WERI-Rb-1 (cell line): Measurements from ENCODE around the gene KCNQ4.

ENCODE experiments used
- DNase-seq: peaks from one replicate; pipeline ENCODE4 v3.0.0-alpha.2; 2020
- H3K27ac ChIP-seq: fragments of 250-450 bp; sonication (Bioruptor Pico); 2 replicates; pipeline ENCODE4 v1.5.1; 2020; ENCODE audit warnings: mild to moderate bottlenecking, moderate library complexity
- H3K27me3 ChIP-seq: fragments of 250-450 bp; sonication (Bioruptor Pico); 2 replicates; pipeline ENCODE4 v1.5.1; 2021; ENCODE audit warnings: mild to moderate bottlenecking, low read depth, moderate library complexity; ENCODE audit not compliant: insufficient read depth, severe bottlenecking
- H3K36me3 ChIP-seq: fragments of 250-450 bp; sonication (Bioruptor Pico); 2 replicates; pipeline ENCODE4 v1.5.1; 2020; ENCODE audit warnings: mild to moderate bottlenecking, moderate library complexity
- H3K4me3 ChIP-seq: 2 replicates; pipeline ENCODE4 v1.5.1; 2011; ENCODE audit warnings: low read depth, mild to moderate bottlenecking, control low read depth, low read length
- H3K9me3 ChIP-seq: fragments of 250-450 bp; sonication (Bioruptor Pico); 2 replicates; pipeline ENCODE4 v1.5.1; 2021; ENCODE audit warnings: mild to moderate bottlenecking, moderate library complexity; ENCODE audit not compliant: severe bottlenecking
- CTCF ChIP-seq: IDR thresholded peaks from 2 replicates; pipeline ENCODE4 v1.5.1; 2011; ENCODE audit warnings: low read depth, mild to moderate bottlenecking, control low read depth, inconsistent platforms, low read length

The KCNQ4 gene

GRCh38 chr1:40841602-40842001 is 58.0 kb downstream of the KCNQ4 start:
- no peak overlapping the region for H3K27ac ChIP-seq

DNA sequence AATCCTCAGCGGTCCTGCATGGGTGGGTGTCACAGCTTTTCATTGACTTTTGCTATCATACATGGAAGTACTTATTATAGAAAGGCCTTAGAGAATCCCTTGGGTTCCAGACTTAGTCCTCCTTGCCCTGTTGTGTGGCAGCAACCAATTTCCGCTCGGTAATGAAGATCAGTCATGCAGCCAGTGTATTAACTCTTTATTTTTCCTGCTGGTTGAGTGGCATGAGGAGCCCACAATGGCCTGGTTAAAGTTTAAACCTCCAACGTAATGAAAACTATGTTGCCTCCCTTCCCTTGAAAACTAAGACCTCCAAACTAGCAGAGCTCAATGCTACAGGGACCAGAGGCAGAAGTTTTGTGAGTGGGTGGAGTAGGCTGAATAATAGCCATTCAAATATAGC is 58.6 kb downstream of the KCNQ4 start:
- Histone ChIP-seq H3K9me3 (peaks cover 12% of the 10 kb centered on the region), H3K36me3 (no peaks in the 10 kb centered on the region), H3K4me3 (no peak overlapping the region), H3K27ac (no peak overlapping the region), H3K27me3 (no peaks in the 10 kb centered on the region)
- DNase-seq: no peak
- no peak for TF ChIP-seq CTCF

More at GRCh38 chr1:40841602-40842001, 58.0 kb downstream of the KCNQ4 start:
- DNase-seq: no peak
- Histone ChIP-seq H3K4me3 (no peak overlapping the region), H3K27me3 (no peaks in the 10 kb centered on the region), H3K36me3 (no peaks in the 10 kb centered on the region), H3K9me3 (peaks cover 12% of the 10 kb centered on the region)
- no peak for TF ChIP-seq CTCF

GRCh38 chr1:40842691-40843090 is 59.1 kb downstream of the KCNQ4 start:
- no peak for TF ChIP-seq CTCF
- peaks cover 12% of the 10 kb centered on the region for H3K9me3 ChIP-seq
- H3K27me3 ChIP-seq: no peaks in the 10 kb centered on the region
- no peaks in the 10 kb centered on the region for H3K36me3 ChIP-seq
- DNase-seq: no peak
- H3K4me3 ChIP-seq: no peak overlapping the region
- H3K27ac ChIP-seq: no peak overlapping the region

DNA sequence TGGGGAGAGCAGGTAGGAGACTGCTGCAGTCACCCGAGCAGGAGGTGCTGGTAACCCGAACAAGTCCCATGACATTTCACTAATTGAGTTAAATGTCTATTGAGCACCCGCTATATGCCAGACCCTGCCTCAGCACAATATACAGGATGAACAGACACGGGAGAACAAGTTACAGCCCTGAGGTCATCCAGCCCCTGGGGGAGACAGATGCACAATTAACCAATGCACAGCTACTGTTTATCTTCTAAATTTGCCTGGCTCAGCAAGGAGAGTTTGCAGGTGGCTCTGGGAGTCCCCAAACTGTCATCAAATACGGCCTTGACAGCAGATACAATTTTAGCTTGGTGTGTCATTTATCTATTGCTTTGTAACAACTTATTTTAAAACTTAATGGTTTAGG is 60.5 kb downstream of the KCNQ4 start:
- Histone ChIP-seq H3K4me3 (no peak overlapping the region), H3K36me3 (no peaks in the 10 kb centered on the region), H3K27ac (no peak overlapping the region), H3K27me3 (no peaks in the 10 kb centered on the region), H3K9me3 (peaks cover 12% of the 10 kb centered on the region)
- no peak for DNase-seq
- no peak for TF ChIP-seq CTCF

GRCh38 chr1:40844887-40845878 is 61.6 kb downstream of the KCNQ4 start:
- no peak for DNase-seq
- H3K27me3 ChIP-seq: no peaks in the 10 kb centered on the region
- H3K27ac ChIP-seq: no peak overlapping the region
- H3K9me3 ChIP-seq: peaks cover 12% of the 10 kb centered on the region
- no peak overlapping the region for H3K4me3 ChIP-seq
- no peaks in the 10 kb centered on the region for H3K36me3 ChIP-seq
- no peak for TF ChIP-seq CTCF
